ENCODE data around the gene ATXN7L2.

DNA sequence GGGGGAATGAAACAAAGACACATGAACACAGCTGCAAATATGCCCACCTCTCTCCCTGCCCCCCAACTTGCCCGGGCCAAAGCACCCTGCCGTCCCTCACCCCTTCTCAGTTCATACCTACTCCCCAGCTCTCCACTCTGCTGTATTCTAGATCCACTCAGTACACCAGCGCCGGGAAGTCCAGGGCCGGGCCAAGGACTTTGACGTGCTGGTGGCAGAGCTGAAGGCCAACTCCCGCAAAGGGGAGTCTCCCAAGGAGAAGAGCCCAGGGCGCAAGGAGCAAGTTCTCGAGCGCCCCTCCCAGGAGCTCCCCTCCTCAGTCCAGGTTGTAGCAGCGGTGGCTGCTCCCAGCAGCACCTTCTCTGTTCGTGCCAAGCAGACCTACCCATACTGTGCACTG is 5.0 kb downstream of the ATXN7L2 start:
- TF ChIP-seq, protein P1, sequence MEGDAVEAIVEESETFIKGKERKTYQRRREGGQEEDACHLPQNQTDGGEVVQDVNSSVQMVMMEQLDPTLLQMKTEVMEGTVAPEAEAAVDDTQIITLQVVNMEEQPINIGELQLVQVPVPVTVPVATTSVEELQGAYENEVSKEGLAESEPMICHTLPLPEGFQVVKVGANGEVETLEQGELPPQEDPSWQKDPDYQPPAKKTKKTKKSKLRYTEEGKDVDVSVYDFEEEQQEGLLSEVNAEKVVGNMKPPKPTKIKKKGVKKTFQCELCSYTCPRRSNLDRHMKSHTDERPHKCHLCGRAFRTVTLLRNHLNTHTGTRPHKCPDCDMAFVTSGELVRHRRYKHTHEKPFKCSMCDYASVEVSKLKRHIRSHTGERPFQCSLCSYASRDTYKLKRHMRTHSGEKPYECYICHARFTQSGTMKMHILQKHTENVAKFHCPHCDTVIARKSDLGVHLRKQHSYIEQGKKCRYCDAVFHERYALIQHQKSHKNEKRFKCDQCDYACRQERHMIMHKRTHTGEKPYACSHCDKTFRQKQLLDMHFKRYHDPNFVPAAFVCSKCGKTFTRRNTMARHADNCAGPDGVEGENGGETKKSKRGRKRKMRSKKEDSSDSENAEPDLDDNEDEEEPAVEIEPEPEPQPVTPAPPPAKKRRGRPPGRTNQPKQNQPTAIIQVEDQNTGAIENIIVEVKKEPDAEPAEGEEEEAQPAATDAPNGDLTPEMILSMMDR (IDR thresholded peaks at IDR 0.05; ENCODE audit: insufficient read depth, low read length, poor library complexity, severe bottlenecking), result no peak
- TF ChIP-seq EZH2phosphoT487 (conservative IDR thresholded peaks at IDR 0.05; ENCODE audit: low read length), result no peak
